Measurements from ENCODE around the gene CDHR2. TPM values are rescaled to one million over a fixed set of nuclear protein-coding genes. Genes with fewer than 3 reads are reported as not detected.

The CDHR2 gene
- total and polyA plus RNA-seq, 2 of the 13 experiments (the other 11 are each of a cell fraction or from before 2014, with no cell fraction given): 17.9 to 20.9 TPM

- 0 out of 2 replicates have a peak, but pooled peaks have one; percentile 23 for TF ChIP-seq ZBTB34 (CRISPR knock-in tag; IDR thresholded peaks at IDR 0.05)
- TF ChIP-seq MTF2 (CRISPR knock-in tag; IDR thresholded peaks at IDR 0.05; ENCODE audit: borderline replicate concordance): no peak
- TF ChIP-seq SIN3A (IDR thresholded peaks at IDR 0.05; ENCODE audit: borderline replicate concordance, low read depth, low read length): peak; percentile 16; the same call in 1 of the 2 replicates
- peak; percentile 29; the same call in 1 of the 2 replicates for TF ChIP-seq ZGPAT (CRISPR knock-in tag; IDR thresholded peaks at IDR 0.05)
- TF ChIP-seq ASH2L (IDR thresholded peaks at IDR 0.05; ENCODE audit: insufficient read length, low read depth, low read length): peak; percentile 5
- TF ChIP-seq ZBTB37 (CRISPR knock-in tag; IDR thresholded peaks at IDR 0.05): no peak
- no peak for TF ChIP-seq MXD4 (CRISPR knock-in tag; IDR thresholded peaks at IDR 0.05)
- TF ChIP-seq ZNF512 (CRISPR knock-in tag; IDR thresholded peaks at IDR 0.05): no peak
- TF ChIP-seq KDM2A (CRISPR knock-in tag; IDR thresholded peaks at IDR 0.05; ENCODE audit: borderline replicate concordance, low read depth): peak; percentile 47; the same call in 1 of the 2 replicates
- peak; percentile 80; the same call in 1 of the 2 replicates for TF ChIP-seq MAX (IDR thresholded peaks at IDR 0.05)
- TF ChIP-seq NONO (IDR thresholded peaks at IDR 0.05): no peak
- peak; percentile 47; the same call in 1 of the 2 replicates for TF ChIP-seq NONO (CRISPR knock-in tag; conservative IDR thresholded peaks at IDR 0.05)
- no peak for TF ChIP-seq ZNF275 (CRISPR knock-in tag; IDR thresholded peaks at IDR 0.05; ENCODE audit: borderline replicate concordance)
- TF ChIP-seq GABPB1 (CRISPR knock-in tag; IDR thresholded peaks at IDR 0.05): peak; percentile 30; the same call in 1 of the 2 replicates
- 0 out of 2 replicates have a peak, but pooled peaks have one; percentile 50 for TF ChIP-seq ZNF160 (CRISPR knock-in tag; IDR thresholded peaks at IDR 0.05)
- peak; percentile 32; the same call in 1 of the 2 replicates for TF ChIP-seq MYPOP (CRISPR knock-in tag; IDR thresholded peaks at IDR 0.05)
- TF ChIP-seq HDAC1 (CRISPR knock-in tag; IDR thresholded peaks at IDR 0.05): peak; percentile 29; the same call in 1 of the 2 replicates
- TF ChIP-seq HES4 (CRISPR knock-in tag; IDR thresholded peaks at IDR 0.05; ENCODE audit: borderline replicate concordance): no peak
- TF ChIP-seq MXI1 (IDR thresholded peaks at IDR 0.05; ENCODE audit: borderline replicate concordance, low read depth, low read length): peak; percentile 52; the same call in 1 of the 3 replicates
These were observed 6.3 kb upstream of the CDHR2 start (continued) for GRCh38 chr5:176542596-176543427.

All from HepG2 (cell line).